ENCODE measurements around the gene NLRP10.

The NLRP10 gene, protein sequence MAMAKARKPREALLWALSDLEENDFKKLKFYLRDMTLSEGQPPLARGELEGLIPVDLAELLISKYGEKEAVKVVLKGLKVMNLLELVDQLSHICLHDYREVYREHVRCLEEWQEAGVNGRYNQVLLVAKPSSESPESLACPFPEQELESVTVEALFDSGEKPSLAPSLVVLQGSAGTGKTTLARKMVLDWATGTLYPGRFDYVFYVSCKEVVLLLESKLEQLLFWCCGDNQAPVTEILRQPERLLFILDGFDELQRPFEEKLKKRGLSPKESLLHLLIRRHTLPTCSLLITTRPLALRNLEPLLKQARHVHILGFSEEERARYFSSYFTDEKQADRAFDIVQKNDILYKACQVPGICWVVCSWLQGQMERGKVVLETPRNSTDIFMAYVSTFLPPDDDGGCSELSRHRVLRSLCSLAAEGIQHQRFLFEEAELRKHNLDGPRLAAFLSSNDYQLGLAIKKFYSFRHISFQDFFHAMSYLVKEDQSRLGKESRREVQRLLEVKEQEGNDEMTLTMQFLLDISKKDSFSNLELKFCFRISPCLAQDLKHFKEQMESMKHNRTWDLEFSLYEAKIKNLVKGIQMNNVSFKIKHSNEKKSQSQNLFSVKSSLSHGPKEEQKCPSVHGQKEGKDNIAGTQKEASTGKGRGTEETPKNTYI

DNA sequence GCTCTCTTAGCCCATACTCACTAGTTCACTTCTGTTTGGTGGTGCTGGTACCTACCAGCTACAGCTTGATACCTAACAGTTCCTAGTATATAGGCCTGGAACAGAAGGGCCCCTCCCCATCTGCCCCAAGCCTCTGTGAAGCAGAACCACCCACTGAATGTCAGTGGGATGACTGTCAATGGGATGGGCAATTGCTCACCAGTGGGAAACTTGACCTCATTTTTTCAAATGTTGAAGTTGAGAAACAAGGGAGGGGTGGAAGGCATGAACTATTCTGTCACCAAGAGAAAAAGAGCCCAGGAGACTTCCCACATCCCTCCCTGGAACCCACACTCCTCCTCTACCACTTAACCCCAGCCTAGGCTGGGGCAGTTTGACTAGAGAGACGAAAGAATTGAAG lies at the start of gene NLRP10:
Gene NLRP10 (minus strand): TSS at position 62 of the 400 bp plus-strand sequence. CDS start 1,952 bp downstream, outside the sequence.
- H3K4me3 ChIP-seq (ENCODE audit: low read depth, low read length, poor library complexity, severe bottlenecking): no peak within 1 kb of the TSS
- no peak within 1 kb of the TSS for H3K4me2 ChIP-seq (ENCODE audit: low read length)
- no peaks in the 10 kb centered on the region for H3K9me2 ChIP-seq (ENCODE audit: low read depth, low read length)
- no peaks in the 10 kb centered on the region for H3F3A ChIP-seq (ENCODE audit: insufficient read depth, low read length)
- H3K9me3 ChIP-seq (ENCODE audit: low read length): no peaks in the 10 kb centered on the region
- no peak within 1 kb of the TSS for H3K27ac ChIP-seq (ENCODE audit: low read depth, low read length, poor library complexity, severe bottlenecking)
- H3K9ac ChIP-seq (ENCODE audit: low read length): no peak within 1 kb of the TSS
- no peaks in the 10 kb centered on the region for H3K79me2 ChIP-seq (ENCODE audit: insufficient read depth, low read length)
- no peak within 1 kb of the TSS for H2AFZ ChIP-seq (ENCODE audit: low read length)
- no peaks in the 10 kb centered on the region for H4K20me1 ChIP-seq (ENCODE audit: insufficient read depth, low read length)
- no peaks in the 10 kb centered on the region for H3K36me3 ChIP-seq (ENCODE audit: insufficient read depth, low read length)
- no peaks in the 10 kb centered on the region for H3K27me3 ChIP-seq (ENCODE audit: insufficient read depth, low read length)
- peaks cover 7% of the 10 kb centered on the region for H3K4me1 ChIP-seq (ENCODE audit: insufficient read depth, low read length, severe bottlenecking)
- no peak for TF ChIP-seq CTCF (IDR thresholded peaks at IDR 0.05; ENCODE audit: low read length)
- no peak for TF ChIP-seq EZH2 (IDR thresholded peaks at IDR 0.05; ENCODE audit: borderline replicate concordance, low read length)

DNA sequence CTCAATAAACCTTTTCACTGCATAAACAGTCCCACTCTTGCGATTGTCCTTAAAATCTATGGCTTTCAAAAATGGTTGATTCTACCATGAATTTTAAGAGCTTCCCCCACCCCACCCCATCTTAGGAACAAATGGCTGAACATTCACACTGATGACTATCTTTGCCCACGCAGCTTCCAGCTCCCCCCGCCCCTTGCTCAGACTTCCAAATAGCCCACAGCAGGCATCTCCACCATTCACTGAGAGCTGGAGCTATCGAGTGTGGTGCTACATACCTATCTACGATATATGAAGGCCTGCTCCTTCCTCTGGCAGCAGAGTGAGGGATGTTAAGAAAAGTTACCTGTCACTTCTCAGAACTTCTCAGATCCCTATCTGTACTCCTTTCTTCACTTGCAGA lies 48.6 kb upstream of the NLRP10 start:
- no peaks in the 10 kb centered on the region for H3K4me1 ChIP-seq (ENCODE audit: insufficient read depth, low read length, severe bottlenecking)
- H3K9me2 ChIP-seq (ENCODE audit: low read depth, low read length): no peaks in the 10 kb centered on the region
- H4K20me1 ChIP-seq (ENCODE audit: insufficient read depth, low read length): no peaks in the 10 kb centered on the region
- no peak overlapping the region for H3K27ac ChIP-seq (ENCODE audit: low read depth, low read length, poor library complexity, severe bottlenecking)
- H3K9me3 ChIP-seq (ENCODE audit: low read length): no peaks in the 10 kb centered on the region
- H3F3A ChIP-seq (ENCODE audit: insufficient read depth, low read length): no peaks in the 10 kb centered on the region
- TF ChIP-seq CTCF (IDR thresholded peaks at IDR 0.05; ENCODE audit: low read length) (no peak), EZH2 (IDR thresholded peaks at IDR 0.05; ENCODE audit: borderline replicate concordance, low read length) (no peak)
- no peak overlapping the region for H3K4me3 ChIP-seq (ENCODE audit: low read depth, low read length, poor library complexity, severe bottlenecking)
- no peak overlapping the region for H3K9ac ChIP-seq (ENCODE audit: low read length)
- H3K4me2 ChIP-seq (ENCODE audit: low read length): no peak overlapping the region
- no peaks in the 10 kb centered on the region for H3K79me2 ChIP-seq (ENCODE audit: insufficient read depth, low read length)
- H3K36me3 ChIP-seq (ENCODE audit: insufficient read depth, low read length): no peaks in the 10 kb centered on the region
- no peak overlapping the region for H2AFZ ChIP-seq (ENCODE audit: low read length)
- H3K27me3 ChIP-seq (ENCODE audit: insufficient read depth, low read length): no peaks in the 10 kb centered on the region

DNA sequence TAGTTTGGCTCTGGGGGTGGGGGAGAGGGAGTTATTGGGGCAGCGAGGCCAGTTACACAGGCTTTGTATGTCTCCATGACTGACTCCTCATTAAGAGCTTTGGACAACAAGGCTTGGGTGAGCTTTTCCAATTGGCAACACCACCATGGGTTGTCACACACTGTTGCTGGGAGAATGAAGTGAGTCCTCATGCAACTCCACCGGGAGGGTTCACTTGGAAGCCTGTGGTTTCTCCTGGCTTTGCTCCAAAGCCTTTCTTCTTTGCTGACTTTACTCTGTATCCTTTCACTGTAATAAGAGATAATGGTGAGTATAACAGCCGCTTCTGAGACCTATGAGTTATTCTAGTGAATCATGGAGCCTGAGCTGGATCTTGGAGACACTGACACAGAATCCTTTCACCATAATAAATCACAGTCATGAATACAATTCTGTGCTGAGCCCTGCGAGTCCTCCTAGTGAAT lies 46.8 kb upstream of the NLRP10 start:
- H3K9me3 ChIP-seq (ENCODE audit: low read length): no peaks in the 10 kb centered on the region
- TF ChIP-seq EZH2 (IDR thresholded peaks at IDR 0.05; ENCODE audit: borderline replicate concordance, low read length) (no peak), CTCF (IDR thresholded peaks at IDR 0.05; ENCODE audit: low read length) (no peak)

More for the DNA sequence above, 46.8 kb upstream of the NLRP10 start:
- no peak overlapping the region for H3K9ac ChIP-seq (ENCODE audit: low read length)
- no peak overlapping the region for H3K4me2 ChIP-seq (ENCODE audit: low read length)
- H3K27ac ChIP-seq (ENCODE audit: low read depth, low read length, poor library complexity, severe bottlenecking): no peak overlapping the region
- H4K20me1 ChIP-seq (ENCODE audit: insufficient read depth, low read length): no peaks in the 10 kb centered on the region
- no peaks in the 10 kb centered on the region for H3K36me3 ChIP-seq (ENCODE audit: insufficient read depth, low read length)
- H3K4me3 ChIP-seq (ENCODE audit: low read depth, low read length, poor library complexity, severe bottlenecking): no peak overlapping the region
- H3K4me1 ChIP-seq (ENCODE audit: insufficient read depth, low read length, severe bottlenecking): no peaks in the 10 kb centered on the region
- H3K79me2 ChIP-seq (ENCODE audit: insufficient read depth, low read length): no peaks in the 10 kb centered on the region
- no peaks in the 10 kb centered on the region for H3K9me2 ChIP-seq (ENCODE audit: low read depth, low read length)
- H3K27me3 ChIP-seq (ENCODE audit: insufficient read depth, low read length): no peaks in the 10 kb centered on the region
- no peaks in the 10 kb centered on the region for H3F3A ChIP-seq (ENCODE audit: insufficient read depth, low read length)
- no peak overlapping the region for H2AFZ ChIP-seq (ENCODE audit: low read length)
